Activated naive CD8-positive, alpha-beta T cell treated with anti-CD3 and anti-CD28 coated beads, Interleukin-2, amount 50 U/mL, for 24 hours (primary cell): ENCODE results near the gene FANCI.

Source experiments
- ATAC-seq: fragments of 150-1000 bp; cut with Tn5 transposase; one replicate; pipeline ENCODE4 v1.10.0; 2021
- DNase-seq: peaks from one replicate; pipeline ENCODE4 v3.0.0; 2021
- H3K27ac Mint-ChIP-seq: one replicate; pipeline ENCODE4 v1.8.0; 2021; ENCODE audit warnings: mild to moderate bottlenecking, mixed read lengths
- H3K27me3 Mint-ChIP-seq: one replicate; pipeline ENCODE4 v1.8.0; 2021; ENCODE audit warnings: mixed read lengths
- H3K36me3 Mint-ChIP-seq: one replicate; pipeline ENCODE4 v1.8.0; 2021; ENCODE audit warnings: low read depth, mixed read lengths
- H3K4me1 Mint-ChIP-seq: one replicate; pipeline ENCODE4 v1.8.0; 2021; ENCODE audit warnings: mixed read lengths
- H3K4me3 Mint-ChIP-seq: one replicate; pipeline ENCODE4 v1.8.0; 2021; ENCODE audit warnings: mild to moderate bottlenecking, moderate library complexity, mixed read lengths
- H3K9me3 Mint-ChIP-seq: one replicate; pipeline ENCODE4 v1.8.0; 2021; ENCODE audit warnings: mixed read lengths

FANCI gene

GRCh38 chr15:89341316-89342005 lies 97.7 kb downstream of the FANCI start:
- DNase-seq, result no peak
- ATAC-seq, result no peak
- H3K36me3 Mint-ChIP-seq, result no peaks in the 10 kb centered on the region
- H3K27me3 Mint-ChIP-seq, result peaks cover 8% of the 10 kb centered on the region
- no peak overlapping the region for H3K4me3 Mint-ChIP-seq
- H3K27ac Mint-ChIP-seq, result no peak overlapping the region
- peaks cover 7% of the 10 kb centered on the region for H3K4me1 Mint-ChIP-seq
- no peaks in the 10 kb centered on the region for H3K9me3 Mint-ChIP-seq

DNA sequence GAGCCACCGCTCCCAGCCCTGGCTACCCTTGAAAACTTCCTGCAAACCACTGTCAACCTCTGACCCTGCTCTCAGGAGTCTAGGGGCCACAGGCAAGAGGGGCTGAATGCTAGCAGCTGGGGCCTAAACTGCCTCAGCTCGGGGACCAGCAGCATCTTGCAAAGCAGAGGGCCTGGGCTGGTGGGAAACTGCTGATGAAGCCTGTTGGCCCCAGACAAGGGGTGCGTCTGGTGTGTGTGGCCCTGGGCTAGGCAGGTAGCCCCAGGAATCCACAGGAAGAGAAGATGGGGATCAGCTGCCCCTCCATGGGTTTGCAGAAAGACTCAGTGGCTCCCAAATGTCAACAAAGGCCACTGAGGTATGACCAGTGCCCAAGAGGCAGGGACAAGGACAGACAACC lies 99.1 kb downstream of the FANCI start:
- no peaks in the 10 kb centered on the region for H3K36me3 Mint-ChIP-seq
- ATAC-seq (no peak), DNase-seq (no peak)
- H3K4me1 Mint-ChIP-seq, result peaks cover 2% of the 10 kb centered on the region
- H3K9me3 Mint-ChIP-seq, result no peaks in the 10 kb centered on the region
- no peak overlapping the region for H3K27ac Mint-ChIP-seq
- H3K4me3 Mint-ChIP-seq, result no peak overlapping the region
- H3K27me3 Mint-ChIP-seq, result peaks cover 8% of the 10 kb centered on the region

DNA sequence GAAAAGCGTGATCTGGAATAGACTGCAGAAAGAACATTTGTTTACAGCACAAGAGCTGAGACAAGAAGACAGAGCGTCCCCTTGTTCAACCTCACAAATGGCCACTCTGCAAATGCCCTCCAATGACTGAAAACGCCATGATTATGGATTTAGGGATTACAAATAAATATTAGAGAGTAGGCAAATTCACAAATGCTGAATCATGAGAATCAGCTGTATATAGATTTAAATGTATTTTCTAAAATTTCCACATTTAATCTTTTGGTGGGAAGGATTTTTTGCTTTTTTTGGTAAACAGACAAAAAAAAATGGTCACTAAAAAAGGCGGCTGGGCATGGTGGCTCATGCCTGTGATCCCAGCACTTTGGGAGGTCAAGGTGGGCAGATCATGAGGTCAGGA lies 101.5 kb downstream of the FANCI start:
- ATAC-seq, result no peak

GRCh38 chr15:89346516-89347231 lies 102.9 kb downstream of the FANCI start:
- Mint-ChIP-seq H3K27me3 (peaks cover 10% of the 10 kb centered on the region), H3K27ac (no peak overlapping the region), H3K36me3 (no peaks in the 10 kb centered on the region), H3K9me3 (no peaks in the 10 kb centered on the region), H3K4me3 (no peak overlapping the region), H3K4me1 (peaks cover 7% of the 10 kb centered on the region)
- no peak for ATAC-seq
- DNase-seq, result no peak

More for the DNA sequence above, 101.5 kb downstream of the FANCI start:
- DNase-seq, result no peak
- peaks cover 7% of the 10 kb centered on the region for H3K4me1 Mint-ChIP-seq
- peaks cover 8% of the 10 kb centered on the region for H3K27me3 Mint-ChIP-seq
- H3K27ac Mint-ChIP-seq, result no peak overlapping the region
- H3K36me3 Mint-ChIP-seq, result no peaks in the 10 kb centered on the region
- H3K9me3 Mint-ChIP-seq, result no peaks in the 10 kb centered on the region
- no peak overlapping the region for H3K4me3 Mint-ChIP-seq

DNA sequence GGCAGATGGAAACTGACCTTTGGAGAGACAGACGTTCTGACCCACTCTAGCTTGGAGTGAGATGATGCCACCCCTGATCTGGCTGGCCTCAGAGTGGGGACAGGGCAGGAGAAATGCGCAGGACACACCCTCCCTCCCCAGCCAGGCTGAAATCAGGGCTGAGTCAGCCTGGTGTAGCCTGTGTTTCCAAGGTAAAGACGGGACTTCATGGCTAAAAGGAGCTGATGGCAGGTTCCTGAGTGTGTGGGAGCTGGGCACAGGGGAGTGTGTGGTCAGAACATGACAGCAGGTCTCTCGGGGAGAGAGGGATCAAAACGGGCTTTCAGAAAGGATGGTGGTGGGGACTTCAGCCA lies 105.4 kb downstream of the FANCI start:
- DNase-seq (no peak), ATAC-seq (peak; percentile 5)
- Mint-ChIP-seq H3K4me1 (peaks cover 7% of the 10 kb centered on the region), H3K9me3 (no peaks in the 10 kb centered on the region), H3K4me3 (no peak overlapping the region), H3K36me3 (no peaks in the 10 kb centered on the region), H3K27me3 (peaks cover 19% of the 10 kb centered on the region), H3K27ac (no peak overlapping the region)

- peaks cover 39% of the 10 kb centered on the region for H3K27me3 Mint-ChIP-seq
- DNase-seq (no peak), ATAC-seq (peak; percentile 39)
- no peak overlapping the region for H3K27ac Mint-ChIP-seq
- H3K4me3 Mint-ChIP-seq, result no peak overlapping the region
- H3K4me1 Mint-ChIP-seq, result peaks cover 7% of the 10 kb centered on the region
- H3K9me3 Mint-ChIP-seq, result no peaks in the 10 kb centered on the region
- H3K36me3 Mint-ChIP-seq, result no peaks in the 10 kb centered on the region
These were observed 108.7 kb downstream of the FANCI start for GRCh38 chr15:89352476-89352875.

DNA sequence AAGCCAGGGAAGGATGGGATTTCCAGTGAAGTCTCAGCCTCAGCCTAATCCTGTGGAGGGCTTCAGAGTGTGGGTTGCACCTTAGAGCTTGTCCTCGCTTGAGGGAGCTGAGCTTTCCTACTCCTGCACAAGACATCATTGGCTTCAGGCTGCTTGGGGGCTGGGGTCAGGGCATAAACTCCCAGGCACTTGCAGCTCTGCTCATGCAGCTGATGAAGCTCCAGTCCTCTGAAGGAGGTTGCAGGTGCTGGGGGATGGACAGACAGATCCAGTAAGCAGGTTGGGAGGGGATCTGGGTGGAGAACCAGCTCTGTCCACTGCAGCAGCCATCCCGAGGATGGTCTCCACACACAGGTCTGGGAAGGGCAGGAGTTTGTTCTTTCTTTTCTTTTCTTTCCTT lies 110.2 kb downstream of the FANCI start:
- Mint-ChIP-seq H3K4me1 (peaks cover 7% of the 10 kb centered on the region), H3K4me3 (no peak overlapping the region), H3K27ac (no peak overlapping the region), H3K27me3 (peaks cover 47% of the 10 kb centered on the region), H3K36me3 (no peaks in the 10 kb centered on the region), H3K9me3 (no peaks in the 10 kb centered on the region)
- DNase-seq, result no peak
- no peak for ATAC-seq

DNA sequence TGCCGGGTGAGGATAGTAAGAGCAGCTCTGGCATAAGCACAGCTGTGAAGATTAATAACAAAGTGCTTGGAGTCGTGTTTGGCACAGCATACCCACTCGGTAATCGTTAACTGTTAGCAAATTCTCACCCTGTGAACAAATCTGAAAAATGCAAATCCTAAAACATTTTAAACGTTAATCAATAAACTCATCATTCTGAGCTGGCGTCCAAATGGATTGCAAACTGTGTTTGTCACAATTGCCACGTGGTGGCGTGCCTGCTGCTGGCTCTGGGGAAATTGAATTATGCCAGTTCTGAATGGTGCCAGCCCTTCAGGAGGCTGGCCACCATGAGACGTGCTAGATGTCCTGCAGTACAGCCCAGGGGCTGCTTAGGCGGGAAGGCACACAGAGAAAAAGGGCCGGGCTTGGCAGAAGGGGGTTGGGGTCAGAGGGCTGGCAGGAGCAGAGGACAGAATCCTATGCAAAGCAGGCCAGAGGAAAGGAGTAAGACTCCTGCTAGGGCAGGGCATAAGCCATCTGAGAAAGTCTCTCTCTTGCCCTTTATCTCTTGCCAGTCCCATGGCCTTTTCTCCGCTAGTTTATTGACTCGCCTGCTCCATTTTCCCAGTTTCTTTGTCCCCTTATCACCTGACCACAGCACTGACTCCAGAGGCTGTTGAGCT lies 113.0 kb downstream of the FANCI start:
- Mint-ChIP-seq H3K9me3 (no peaks in the 10 kb centered on the region), H3K27me3 (peaks cover 71% of the 10 kb centered on the region), H3K27ac (no peak overlapping the region), H3K4me1 (peaks cover 17% of the 10 kb centered on the region), H3K36me3 (no peaks in the 10 kb centered on the region), H3K4me3 (no peak overlapping the region)
- no peak for DNase-seq
- no peak for ATAC-seq

DNA sequence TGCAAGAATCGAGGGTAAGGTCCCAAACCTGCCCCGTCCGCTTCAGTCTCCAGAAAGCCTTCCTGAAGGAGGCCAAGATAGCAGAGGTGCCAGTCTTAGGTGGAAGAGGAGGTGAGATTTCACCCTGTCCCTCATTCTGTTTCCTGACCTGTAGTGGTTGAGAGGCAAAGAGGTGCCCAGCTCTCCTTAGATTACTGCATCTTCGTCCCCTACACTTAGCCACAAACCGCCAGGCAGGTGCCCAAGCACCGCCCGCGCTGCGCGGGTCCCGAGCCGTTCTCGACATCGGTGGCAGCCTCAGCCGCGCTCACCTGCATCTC lies 114.6 kb downstream of the FANCI start:
- no peak for DNase-seq
- H3K27me3 Mint-ChIP-seq, result peaks cover 79% of the 10 kb centered on the region
- no peak overlapping the region for H3K27ac Mint-ChIP-seq
- ATAC-seq, result no peak
- H3K4me1 Mint-ChIP-seq, result peaks cover 20% of the 10 kb centered on the region
- no peaks in the 10 kb centered on the region for H3K9me3 Mint-ChIP-seq
- no peaks in the 10 kb centered on the region for H3K36me3 Mint-ChIP-seq
- H3K4me3 Mint-ChIP-seq, result peak overlapping the region; percentile 69

DNA sequence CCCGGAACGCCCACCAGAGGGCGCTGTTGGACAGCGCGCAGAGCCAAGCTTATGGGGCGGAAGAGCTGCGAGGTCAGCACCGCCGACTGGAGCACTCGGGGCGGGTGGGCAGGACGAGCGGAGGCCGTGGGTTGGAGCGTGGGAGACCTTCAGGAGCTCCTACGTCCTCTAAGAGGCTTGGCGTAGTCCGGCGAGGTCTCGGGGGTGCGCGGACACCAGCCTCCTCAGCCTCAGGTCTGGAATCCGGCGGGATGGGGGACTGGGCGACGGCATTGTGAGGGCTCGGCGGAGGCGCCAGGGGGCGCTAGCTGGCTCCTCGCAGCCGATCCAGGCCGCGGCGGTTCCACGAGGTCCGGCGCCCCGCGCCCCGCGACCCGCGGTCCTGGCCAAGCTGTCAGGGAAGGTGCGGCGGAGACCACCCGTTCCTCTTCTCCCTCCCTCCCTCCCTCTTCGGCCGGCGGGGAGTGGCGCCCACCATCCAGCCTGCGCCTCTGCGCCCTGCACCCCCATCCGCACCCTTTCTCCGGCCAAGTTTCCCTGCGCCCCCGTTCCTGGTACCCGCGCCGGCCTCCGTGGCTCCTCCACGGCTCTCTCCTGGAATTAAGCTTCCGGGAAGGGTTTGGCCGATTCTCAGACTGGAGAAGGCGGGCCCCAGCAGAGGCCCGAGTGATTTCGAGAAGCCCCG lies 115.1 kb downstream of the FANCI start:
- ATAC-seq (peak; percentile 81), DNase-seq (peak; percentile 87)
- Mint-ChIP-seq H3K27ac (no peak overlapping the region), H3K4me3 (peak overlapping the region; percentile 69), H3K27me3 (peaks cover 79% of the 10 kb centered on the region), H3K9me3 (no peaks in the 10 kb centered on the region), H3K4me1 (peaks cover 20% of the 10 kb centered on the region), H3K36me3 (no peaks in the 10 kb centered on the region)

- peaks cover 20% of the 10 kb centered on the region for H3K4me1 Mint-ChIP-seq
These were observed 115.9 kb downstream of the FANCI start for GRCh38 chr15:89359471-89360293.

DNA sequence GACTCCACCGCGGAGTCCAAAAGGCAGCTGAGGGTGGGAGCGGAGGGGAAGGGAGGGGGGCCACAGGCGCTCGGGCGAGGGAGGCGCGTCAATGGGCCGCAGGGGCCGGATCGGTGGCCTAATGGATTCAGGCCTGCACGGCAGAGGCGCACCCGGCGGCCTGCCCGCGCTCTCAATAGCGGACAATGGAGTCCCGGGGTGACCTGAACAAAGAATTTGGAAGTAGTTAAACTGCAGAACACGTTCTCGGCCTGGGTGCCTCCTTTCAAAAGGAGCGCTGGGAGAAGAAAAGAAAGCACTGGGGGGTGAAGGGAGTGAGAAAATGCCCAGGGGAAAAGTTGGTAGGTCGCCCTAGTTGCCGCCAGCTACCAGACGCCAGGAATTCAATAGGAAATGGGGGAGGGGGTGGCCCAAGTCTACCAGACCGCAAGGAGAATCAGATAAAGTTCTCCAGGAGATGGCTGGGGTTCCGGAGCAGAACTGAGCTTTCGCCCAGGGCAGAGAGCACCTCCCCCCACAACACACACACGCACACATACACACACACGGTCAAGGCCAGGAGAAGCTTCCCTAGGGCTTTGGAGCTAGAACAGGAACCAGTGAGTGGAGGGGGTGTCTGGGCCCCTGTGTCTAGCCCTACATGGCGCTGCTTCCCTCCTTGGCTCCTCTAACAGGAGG lies 116.7 kb downstream of the FANCI start:
- no peak for DNase-seq
- H3K4me3 Mint-ChIP-seq, result no peak overlapping the region

More at GRCh38 chr15:89359471-89360293, 115.9 kb downstream of the FANCI start:
- peaks cover 82% of the 10 kb centered on the region for H3K27me3 Mint-ChIP-seq
- no peaks in the 10 kb centered on the region for H3K9me3 Mint-ChIP-seq
- ATAC-seq (no peak), DNase-seq (no peak)
- no peak overlapping the region for H3K27ac Mint-ChIP-seq
- no peak overlapping the region for H3K4me3 Mint-ChIP-seq
- H3K36me3 Mint-ChIP-seq, result no peaks in the 10 kb centered on the region

DNA sequence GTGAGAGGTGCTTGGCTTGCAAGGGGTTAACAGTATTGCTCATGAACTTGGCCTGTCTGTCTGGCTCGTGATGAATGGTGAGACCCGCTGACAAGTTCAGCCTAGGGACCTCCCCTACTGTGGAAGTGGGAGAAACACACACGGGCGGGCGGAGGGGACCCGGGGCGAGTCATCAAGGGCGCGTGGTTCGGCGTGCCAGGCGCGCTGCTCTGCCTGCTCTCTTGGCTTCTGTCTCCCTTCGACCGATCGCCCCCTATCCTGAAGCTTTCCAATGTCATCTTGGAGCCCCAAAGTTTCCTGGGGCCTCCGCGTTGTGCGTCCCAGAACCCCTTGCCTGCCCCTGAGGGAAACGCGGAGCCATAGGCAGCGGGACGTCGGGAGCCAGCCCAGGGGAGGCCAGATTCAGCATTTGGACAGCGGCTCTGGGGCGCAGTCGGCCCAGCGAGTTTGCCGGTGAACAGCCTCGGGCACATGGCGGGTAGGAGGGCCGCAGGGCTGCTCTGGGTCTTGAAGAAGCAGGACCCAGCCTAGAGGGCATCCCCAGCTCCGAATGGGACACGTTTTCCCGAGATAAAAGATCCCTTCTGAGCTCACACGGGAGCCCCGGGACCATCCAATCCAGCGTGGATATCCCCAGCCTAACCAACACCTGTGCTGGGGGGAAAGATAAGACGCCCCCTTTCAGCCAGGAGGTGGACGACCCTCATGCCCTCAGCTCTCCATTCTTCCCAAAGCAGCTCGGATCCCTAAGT lies 117.8 kb downstream of the FANCI start:
- H3K27ac Mint-ChIP-seq, result no peak overlapping the region

More for the DNA sequence above, 116.7 kb downstream of the FANCI start:
- H3K27ac Mint-ChIP-seq, result no peak overlapping the region
- ATAC-seq, result no peak
- peaks cover 82% of the 10 kb centered on the region for H3K27me3 Mint-ChIP-seq
- peaks cover 20% of the 10 kb centered on the region for H3K4me1 Mint-ChIP-seq
- no peaks in the 10 kb centered on the region for H3K36me3 Mint-ChIP-seq
- no peaks in the 10 kb centered on the region for H3K9me3 Mint-ChIP-seq

More for the DNA sequence above, 117.8 kb downstream of the FANCI start:
- Mint-ChIP-seq H3K27me3 (peaks cover 84% of the 10 kb centered on the region), H3K9me3 (no peaks in the 10 kb centered on the region), H3K4me1 (peaks cover 20% of the 10 kb centered on the region), H3K4me3 (no peak overlapping the region), H3K36me3 (no peaks in the 10 kb centered on the region)
- DNase-seq, result peak; percentile 72
- ATAC-seq, result no peak
